ENCODE data around the gene STAB2. TPM values are rescaled to one million over a fixed set of nuclear protein-coding genes. Genes with fewer than 3 reads are reported as not detected.

The STAB2 gene
- total and polyA plus RNA-seq, 2 of the 8 experiments (the other 6 are each of a cell fraction or from before 2014, with no cell fraction given) = not detected

DNA sequence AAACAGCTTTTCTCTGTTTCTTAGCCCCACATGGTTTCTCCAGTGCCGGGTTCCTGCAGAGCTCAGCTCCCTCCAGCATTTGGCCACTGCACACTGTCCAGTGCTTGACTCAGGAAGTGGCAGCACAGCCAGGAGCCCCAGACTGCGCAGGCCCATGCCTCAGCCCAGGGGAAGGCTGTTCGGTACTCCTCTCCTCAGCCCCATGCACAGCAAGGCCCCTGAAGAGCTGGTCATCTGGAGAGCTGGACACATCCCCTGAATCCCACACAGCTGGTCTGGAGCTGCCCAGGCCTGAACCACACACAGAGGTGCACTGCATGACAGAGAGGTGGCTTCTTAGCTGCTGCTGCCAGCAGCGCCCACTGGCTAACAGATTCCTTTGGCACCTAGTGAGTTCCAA lies 48.3 kb downstream of the STAB2 start:
- H3K14ac ChIP-seq (ENCODE audit: insufficient read length) = no peak overlapping the region
- H2BK15ac ChIP-seq (ENCODE audit: low read length) = no peak overlapping the region
- H3K27me3 ChIP-seq (replicated peaks in 1 of 4; ENCODE audit: control insufficient read depth in 3 of 4, extremely low read depth in 1 of 4, insufficient read depth in 3 of 4, low read length in 3 of 4) = no peaks in the 10 kb centered on the region
- no peak overlapping the region for H3K9ac ChIP-seq (replicated peaks in 1 of 4; ENCODE audit: extremely low read depth in 1 of 4, low read depth in 3 of 4, low read length in 3 of 4)
- no peak overlapping the region for H2BK20ac ChIP-seq (ENCODE audit: low read length)
- no peak overlapping the region for H3K56ac ChIP-seq (replicated peaks; ENCODE audit: insufficient read length, low read depth, low read length)
- no peak overlapping the region for H3K18ac ChIP-seq (ENCODE audit: extremely low read depth, low read length)
- H3K23ac ChIP-seq (ENCODE audit: insufficient read length) = no peak overlapping the region
- no peak overlapping the region for H3K4me2 ChIP-seq (ENCODE audit: insufficient read depth in 1 of 2, low read depth in 2 of 2, low read length in 2 of 2)
- POLR2A ChIA-PET (ENCODE audit: partially characterized antibody) = no interaction called here
- no peaks in the 10 kb centered on the region for H3K36me3 ChIP-seq (ENCODE audit: control insufficient read depth in 2 of 4, insufficient read depth in 4 of 4, low read length in 3 of 4)
- no peaks in the 10 kb centered on the region for H4K20me1 ChIP-seq (replicated peaks in 1 of 2; ENCODE audit: control insufficient read depth in 1 of 2, insufficient read depth in 2 of 2, low read length in 2 of 2)
- H3K4me1 ChIP-seq (replicated peaks in 1 of 4; ENCODE audit: control insufficient read depth in 3 of 4, insufficient read depth in 4 of 4, low read length in 3 of 4) = no peaks in the 10 kb centered on the region
- whole genome bisulfite sequencing, 2 experiments (ENCODE audit: extremely low coverage in 1 of 2, insufficient coverage in 1 of 2, insufficient read length in 1 of 2, insufficient replicate concordance in 2 of 2, low coverage in 1 of 2, low lambda C conversion rate in 2 of 2, missing lambda C conversion rate in 1 of 2) = 95% methylated on average over 4 of the region's 4 CpGs; no CpG with 5 or more reads in 1 of the 2 experiments
- H3K4ac ChIP-seq (replicated peaks; ENCODE audit: insufficient read length, low read depth, low read length) = no peak overlapping the region
- H4K8ac ChIP-seq (ENCODE audit: extremely low read depth, insufficient read depth, low read length) = no peak overlapping the region
- FAIRE-seq (no peak), DNase-seq (ENCODE audit: low read depth in 1 of 2, low spot score in 2 of 2) (no peak)
- no peak overlapping the region for H2BK120ac ChIP-seq (replicated peaks; ENCODE audit: low read depth, low read length)
- H2BK12ac ChIP-seq (ENCODE audit: low read depth, low read length) = no peak overlapping the region
- H3K79me2 ChIP-seq (ENCODE audit: control insufficient read depth in 1 of 2, insufficient read depth in 2 of 2, low read length in 2 of 2) = no peaks in the 10 kb centered on the region
- H2AK5ac ChIP-seq (ENCODE audit: low read depth, low read length) = no peak overlapping the region
- H4K91ac ChIP-seq (replicated peaks; ENCODE audit: insufficient read length, low read length) = no peak overlapping the region
- no peak overlapping the region for H2BK5ac ChIP-seq (ENCODE audit: low read depth, low read length)
- no peaks in the 10 kb centered on the region for H3K79me1 ChIP-seq (ENCODE audit: low read depth, low read length)
- H3K9me3 ChIP-seq (ENCODE audit: insufficient read depth in 2 of 2, low read depth in 1 of 2, low read length in 1 of 2) = peaks cover 4 to 8% of the 10 kb centered on the region in 2 experiments; a peak in 1 of 4 replicates
- H3K27ac ChIP-seq (ENCODE audit: low read depth, low read length) = no peak overlapping the region
- CTCF ChIA-PET (ENCODE audit: partially characterized antibody) = interaction anchor here (0.8 to 7.6 kb wide), 7 partner anchors 9 to 87 kb away, joined by 3 to 102 read pairs (median 5); no protein-coding TSS in a partner anchor
- no peak overlapping the region for H2AFZ ChIP-seq (ENCODE audit: low read length)
- no peak overlapping the region for H3K4me3 ChIP-seq (ENCODE audit: extremely low read depth in 1 of 4, insufficient read depth in 2 of 4, low read depth in 3 of 4, low read length in 4 of 4)
- no peaks in the 10 kb centered on the region for H3K23me2 ChIP-seq (ENCODE audit: low read depth, low read length)
- no peak overlapping the region for H4K5ac ChIP-seq (ENCODE audit: insufficient read length, low read depth, low read length)
- no peak for TF ChIP-seq POLR2A (IDR thresholded peaks at IDR 0.05; ENCODE audit: control extremely low read depth in 1 of 2, low read depth in 2 of 2, low read length in 2 of 2)
- no peak for TF ChIP-seq BRCA1 (IDR thresholded peaks at IDR 0.05; ENCODE audit: low read depth, low read length)
- no peak for TF ChIP-seq POLR2AphosphoS5 (IDR thresholded peaks at IDR 0.05; ENCODE audit: low read depth, low read length)
- no peak for TF ChIP-seq HDAC6 (IDR thresholded peaks at IDR 0.05; ENCODE audit: low read depth, low read length)
- TF ChIP-seq, protein P1, sequence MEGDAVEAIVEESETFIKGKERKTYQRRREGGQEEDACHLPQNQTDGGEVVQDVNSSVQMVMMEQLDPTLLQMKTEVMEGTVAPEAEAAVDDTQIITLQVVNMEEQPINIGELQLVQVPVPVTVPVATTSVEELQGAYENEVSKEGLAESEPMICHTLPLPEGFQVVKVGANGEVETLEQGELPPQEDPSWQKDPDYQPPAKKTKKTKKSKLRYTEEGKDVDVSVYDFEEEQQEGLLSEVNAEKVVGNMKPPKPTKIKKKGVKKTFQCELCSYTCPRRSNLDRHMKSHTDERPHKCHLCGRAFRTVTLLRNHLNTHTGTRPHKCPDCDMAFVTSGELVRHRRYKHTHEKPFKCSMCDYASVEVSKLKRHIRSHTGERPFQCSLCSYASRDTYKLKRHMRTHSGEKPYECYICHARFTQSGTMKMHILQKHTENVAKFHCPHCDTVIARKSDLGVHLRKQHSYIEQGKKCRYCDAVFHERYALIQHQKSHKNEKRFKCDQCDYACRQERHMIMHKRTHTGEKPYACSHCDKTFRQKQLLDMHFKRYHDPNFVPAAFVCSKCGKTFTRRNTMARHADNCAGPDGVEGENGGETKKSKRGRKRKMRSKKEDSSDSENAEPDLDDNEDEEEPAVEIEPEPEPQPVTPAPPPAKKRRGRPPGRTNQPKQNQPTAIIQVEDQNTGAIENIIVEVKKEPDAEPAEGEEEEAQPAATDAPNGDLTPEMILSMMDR (IDR thresholded peaks at IDR 0.05; ENCODE audit: control extremely low read depth in 1 of 3, insufficient read depth in 1 of 3, low read depth in 1 of 3, low read length in 3 of 3) = no peak
- no peak for TF ChIP-seq BACH1 (IDR thresholded peaks at IDR 0.05; ENCODE audit: low read length)
- no peak for TF ChIP-seq BCL11A (IDR thresholded peaks at IDR 0.05; ENCODE audit: low read depth in 2 of 2, low read length in 2 of 2)
